Esophagus muscularis mucosa (tissue), 4 donors: ENCODE data around the gene C2CD2L. TPM values are rescaled to one million over a fixed set of nuclear protein-coding genes. Genes with fewer than 3 reads are reported as not detected.

Experiments used
- DNase-seq: peaks from one replicate; pipeline ENCODE4 v3.0.0-alpha.2; 2017; ENCODE audit errors: extremely low spot score
- H3K27ac ChIP-seq, 4 donors: fragments of 200-600 bp; sonication (generic); replicated peaks in 1 of 4; 1 replicate in 3 of 4; 2 replicates in 1 of 4; pipeline ENCODE4 v1.5.1; 2016 to 2019; ENCODE audit warnings: mild to moderate bottlenecking in 1 of 4
- H3K27me3 ChIP-seq, 4 donors: fragments of 200-600 bp; sonication (generic); one replicate each; pipeline versions ENCODE4 v1.5.1 to v1.6.0; 2016 to 2019
- H3K36me3 ChIP-seq, 4 donors: fragments of 200-600 bp; sonication (generic); one replicate each; pipeline ENCODE4 v1.5.1; 2016 to 2019
- H3K4me1 ChIP-seq, 4 donors: fragments of 200-600 bp; sonication (generic); one replicate each; pipeline ENCODE4 v1.5.1; 2016 to 2019
- H3K4me3 ChIP-seq, 4 donors: fragments of 200-600 bp; sonication (generic); 1 replicate in 2 of 4; 2 replicates in 2 of 4; pipeline ENCODE4 v1.5.1; 2016 to 2019; ENCODE audit warnings: mild to moderate bottlenecking in 4 of 4, moderate library complexity in 1 of 4
- H3K9me3 ChIP-seq, 4 donors: fragments of 200-600 bp; sonication (generic); 1 replicate in 3 of 4; 2 replicates in 1 of 4; pipeline ENCODE4 v1.5.1; 2016 to 2019
- EP300 ChIP-seq: sonication (generic); formaldehyde crosslinking; IDR thresholded peaks from one replicate; pipeline ENCODE4 v1.6.1; 2017; ENCODE audit warnings: antibody characterized with exemption
- POLR2A ChIP-seq: fragments of 450-650 bp; IDR thresholded peaks from one replicate; pipeline ENCODE4 v1.6.1; 2017; ENCODE audit warnings: antibody characterized with exemption, moderate library complexity, mild to moderate bottlenecking, low read depth
- POLR2AphosphoS5 ChIP-seq, 2 donors: sonication (generic); formaldehyde crosslinking; IDR thresholded peaks; one replicate each; pipeline ENCODE4 v1.6.1; 2017; ENCODE audit warnings: antibody characterized with exemption in 2 of 2
- WGBS: methylation state at CpG from one replicate; pipeline ENCODE4 v1.1.5; 2018; 5-methylcytosine and 5-hydroxymethylcytosine counted together
- intact Hi-C: fragments of 100-400 bp; cut with DNase I; formaldehyde crosslinking; loops from one replicate; pipeline ENCODE4 v1.15.1; 2023
- total RNA-seq, 4 donors: library from RNA; depleted of rRNA; stranded (reverse); fragments of >200 nt; gene quantifications; one replicate each; pipeline versions ENCODE4 v1.1.0 to v1.2.1, GENCODE V29; 2016
- TF ChIP-seq, protein P1 (sequence below), 3 experiments: fragments of 200-600 bp in 2 of 3; fragments of 450-650 bp in 1 of 3; sonication (generic) in 2 of 3; IDR thresholded peaks; one replicate each; pipeline ENCODE4 v1.5.1; 2017 to 2019; ENCODE audit warnings: antibody characterized with exemption in 3 of 3, mild to moderate bottlenecking in 2 of 3, moderate library complexity in 1 of 3

C2CD2L gene
- total RNA-seq, 4 donors from 2014 or later = 7.5 to 15.2 (median 9.4) TPM

DNA sequence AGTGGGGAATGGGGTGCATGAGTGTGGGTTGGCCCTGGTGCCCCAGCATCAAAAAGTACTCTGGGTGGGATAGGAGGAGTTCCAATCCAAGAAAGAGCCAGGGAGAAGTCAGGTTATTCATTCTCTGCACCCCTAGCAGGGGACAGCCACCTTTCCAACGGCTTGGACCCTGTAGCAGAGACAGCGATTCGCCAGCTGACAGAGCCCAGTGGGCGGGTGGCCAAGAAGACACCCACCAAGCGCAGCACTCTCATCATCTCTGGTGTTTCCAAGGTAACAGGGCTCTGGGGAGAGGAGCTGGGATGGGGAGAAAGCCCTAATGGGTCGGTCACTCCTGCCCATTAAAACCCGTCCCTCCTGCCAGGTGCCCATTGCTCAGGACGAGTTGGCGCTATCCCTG lies 6.6 kb downstream of the C2CD2L start:
- no peaks in the 10 kb centered on the region for H3K27me3 ChIP-seq
- peaks cover 6 to 16% (median 15%) of the 10 kb centered on the region in 4 donors for H3K4me1 ChIP-seq
- no peak overlapping the region for H3K27ac ChIP-seq
- no peaks in the 10 kb centered on the region for H3K9me3 ChIP-seq
- no peak for DNase-seq
- no peak for TF ChIP-seq POLR2AphosphoS5 (IDR thresholded peaks at IDR 0.05)
- TF ChIP-seq EP300 = no peak
- TF ChIP-seq, protein P1, sequence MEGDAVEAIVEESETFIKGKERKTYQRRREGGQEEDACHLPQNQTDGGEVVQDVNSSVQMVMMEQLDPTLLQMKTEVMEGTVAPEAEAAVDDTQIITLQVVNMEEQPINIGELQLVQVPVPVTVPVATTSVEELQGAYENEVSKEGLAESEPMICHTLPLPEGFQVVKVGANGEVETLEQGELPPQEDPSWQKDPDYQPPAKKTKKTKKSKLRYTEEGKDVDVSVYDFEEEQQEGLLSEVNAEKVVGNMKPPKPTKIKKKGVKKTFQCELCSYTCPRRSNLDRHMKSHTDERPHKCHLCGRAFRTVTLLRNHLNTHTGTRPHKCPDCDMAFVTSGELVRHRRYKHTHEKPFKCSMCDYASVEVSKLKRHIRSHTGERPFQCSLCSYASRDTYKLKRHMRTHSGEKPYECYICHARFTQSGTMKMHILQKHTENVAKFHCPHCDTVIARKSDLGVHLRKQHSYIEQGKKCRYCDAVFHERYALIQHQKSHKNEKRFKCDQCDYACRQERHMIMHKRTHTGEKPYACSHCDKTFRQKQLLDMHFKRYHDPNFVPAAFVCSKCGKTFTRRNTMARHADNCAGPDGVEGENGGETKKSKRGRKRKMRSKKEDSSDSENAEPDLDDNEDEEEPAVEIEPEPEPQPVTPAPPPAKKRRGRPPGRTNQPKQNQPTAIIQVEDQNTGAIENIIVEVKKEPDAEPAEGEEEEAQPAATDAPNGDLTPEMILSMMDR (IDR thresholded peaks at IDR 0.05) = no peak
- TF ChIP-seq POLR2A = no peak
- peaks cover 33 to 77% (median 69%) of the 10 kb centered on the region in 4 donors for H3K36me3 ChIP-seq
- no peak overlapping the region for H3K4me3 ChIP-seq
- intact Hi-C loops = no loop called here
- WGBS = 91% methylated on average over 7 of the region's 9 CpGs

DNA sequence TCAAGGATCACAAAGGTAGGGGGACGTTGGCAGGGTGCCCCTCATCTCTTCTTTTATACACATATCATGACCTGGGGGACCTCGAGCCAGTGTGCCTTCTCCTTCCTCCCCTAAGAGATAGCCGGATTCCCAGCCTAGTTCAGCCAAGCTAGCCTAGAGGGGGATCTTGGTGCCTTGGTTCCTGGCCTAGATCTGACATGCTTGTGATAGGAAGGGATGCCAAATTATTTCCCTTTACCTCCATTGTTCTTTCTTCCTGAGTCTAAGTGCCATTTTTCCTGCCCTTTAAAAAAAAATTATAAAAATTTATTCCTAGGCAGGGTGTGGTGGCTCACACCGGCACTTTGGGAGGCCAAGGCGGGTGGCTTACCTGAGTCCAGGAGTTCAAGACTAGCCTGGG lies 7.2 kb downstream of the C2CD2L start:
- no peak for DNase-seq
- peaks cover 33 to 77% (median 69%) of the 10 kb centered on the region in 4 donors for H3K36me3 ChIP-seq
- H3K4me1 ChIP-seq = peaks cover under 1 to 10% (median 8%) of the 10 kb centered on the region in 4 donors
- 79% methylated on average over 5 of the region's 5 CpGs for WGBS
- intact Hi-C loops = no loop called here
- no peaks in the 10 kb centered on the region for H3K9me3 ChIP-seq
- H3K4me3 ChIP-seq = no peak overlapping the region
- no peaks in the 10 kb centered on the region for H3K27me3 ChIP-seq
- TF ChIP-seq EP300 = no peak
- TF ChIP-seq POLR2A = no peak
- TF ChIP-seq POLR2AphosphoS5 (IDR thresholded peaks at IDR 0.05) = no peak
- TF ChIP-seq, protein P1 (IDR thresholded peaks at IDR 0.05) = no peak
- H3K27ac ChIP-seq = no peak overlapping the region

DNA sequence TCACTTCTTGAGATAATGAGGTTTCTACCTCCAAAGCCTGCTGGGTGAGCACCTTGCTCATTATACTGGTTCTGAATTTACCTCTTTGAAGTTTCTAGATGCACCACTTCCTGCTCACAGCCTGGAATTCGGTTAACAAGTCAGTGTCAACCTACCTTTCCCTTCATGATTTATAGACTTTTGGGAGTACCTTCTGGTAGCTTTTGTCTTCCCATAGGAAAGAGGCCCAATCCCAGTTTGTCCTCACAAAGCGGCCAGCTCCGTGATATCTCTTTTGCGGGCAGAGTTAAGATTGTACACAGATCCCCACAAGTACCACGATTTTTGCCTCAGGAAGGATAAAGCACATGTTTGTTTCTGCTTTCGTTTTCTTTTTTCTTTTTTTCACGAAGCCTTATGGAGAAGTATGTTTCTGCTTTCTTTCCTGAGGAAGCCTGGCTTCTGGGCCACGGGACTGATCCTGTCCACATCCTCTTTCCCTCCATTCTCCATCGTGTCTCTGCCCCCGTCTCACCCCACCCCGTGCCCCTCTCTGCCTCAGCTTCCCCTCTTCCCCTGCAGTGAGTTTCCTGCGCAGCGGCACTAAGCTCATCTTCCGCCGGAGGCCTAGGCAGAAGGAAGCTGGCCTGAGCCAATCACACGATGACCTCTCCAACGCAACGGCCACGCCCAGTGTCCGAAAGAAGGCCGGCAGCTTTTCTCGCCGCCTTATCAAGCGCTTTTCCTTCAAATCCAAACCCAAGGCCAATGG lies 8.5 kb downstream of the C2CD2L start:
- no peak for TF ChIP-seq EP300
- no peak for TF ChIP-seq POLR2A
- no peak for TF ChIP-seq POLR2AphosphoS5 (IDR thresholded peaks at IDR 0.05)
- TF ChIP-seq, protein P1 (IDR thresholded peaks at IDR 0.05) = no peak
- 63% methylated on average over 24 of the region's 24 CpGs for WGBS
- no peak overlapping the region for H3K4me3 ChIP-seq
- H3K4me1 ChIP-seq = peaks cover 3 to 5% (median 4%) of the 10 kb centered on the region in 4 donors
- intact Hi-C loops = no loop called here
- no peaks in the 10 kb centered on the region for H3K9me3 ChIP-seq
- no peak for DNase-seq
- H3K36me3 ChIP-seq = peaks cover 33 to 73% (median 65%) of the 10 kb centered on the region in 4 donors
- H3K27me3 ChIP-seq = no peaks in the 10 kb centered on the region
- peak overlapping the region in 3 of 4 donors; percentile 27 to 36 (median 35) for H3K27ac ChIP-seq

DNA sequence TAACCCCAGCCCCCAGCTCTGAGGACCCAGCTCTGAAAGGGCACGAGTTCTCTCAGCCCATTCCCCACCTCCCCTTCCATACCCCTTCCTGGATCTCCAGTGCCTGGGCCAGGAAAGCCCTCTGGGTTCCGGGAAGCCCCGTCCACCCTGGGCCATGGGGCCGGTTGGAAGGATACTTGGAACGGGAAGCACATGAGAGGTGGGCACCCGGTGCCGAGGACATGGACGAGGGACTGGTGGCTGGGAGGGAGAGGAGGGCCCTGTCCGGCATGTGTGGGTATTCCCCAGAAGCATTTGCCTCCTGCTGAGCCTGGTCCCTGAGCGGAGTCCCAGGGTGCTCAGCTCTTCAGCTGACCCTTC lies 9.1 kb downstream of the C2CD2L start:
- no peaks in the 10 kb centered on the region for H3K9me3 ChIP-seq
- no peaks in the 10 kb centered on the region for H3K27me3 ChIP-seq
- intact Hi-C loops = no loop called here
- WGBS = 88% methylated on average over 10 of the region's 10 CpGs
- peak overlapping the region in 3 of 4 donors; percentile 27 to 36 (median 35) for H3K27ac ChIP-seq
- H3K4me1 ChIP-seq = peaks cover 6 to 8% (median 7%) of the 10 kb centered on the region in 4 donors
- H3K4me3 ChIP-seq = no peak overlapping the region
- peaks cover 31 to 68% (median 59%) of the 10 kb centered on the region in 4 donors for H3K36me3 ChIP-seq
- DNase-seq = no peak
- TF ChIP-seq EP300 = no peak
- TF ChIP-seq POLR2AphosphoS5 (IDR thresholded peaks at IDR 0.05) = no peak
- TF ChIP-seq POLR2A = no peak
- TF ChIP-seq, protein P1 (IDR thresholded peaks at IDR 0.05) = no peak
